ENCODE results near the gene IL22RA1.

Gene IL22RA1

GRCh38 chr1:24098943-24099638, 43.8 kb downstream of the IL22RA1 start:
- H2BK120ac ChIP-seq (ENCODE audit: low read depth, low read length): no peak overlapping the region
- no peak for DNase-seq (ENCODE audit: low spot score)
- no peak overlapping the region for H3K4ac ChIP-seq (ENCODE audit: low read length)
- H3K27ac ChIP-seq (replicated peaks; ENCODE audit: low read length): no peak overlapping the region
- H2BK15ac ChIP-seq (ENCODE audit: low read length): no peak overlapping the region
- H3K23ac ChIP-seq (ENCODE audit: low read depth, low read length, poor library complexity): no peak overlapping the region
- H2AK5ac ChIP-seq (ENCODE audit: low read depth, low read length): no peak overlapping the region
- no CpG with 5 or more reads among the region's 12 CpGs for WGBS, 2 donors (ENCODE audit: extremely low coverage in 2 of 2, insufficient read length in 2 of 2, insufficient replicate concordance in 1 of 2)
- no peaks in the 10 kb centered on the region for H3K79me1 ChIP-seq (ENCODE audit: low read depth, low read length)
- H2BK5ac ChIP-seq (ENCODE audit: low read length): no peak overlapping the region
- H3K27me3 ChIP-seq (ENCODE audit: control insufficient read depth in 3 of 3, insufficient read depth in 3 of 3, low read depth in 1 of 3, low read length in 3 of 3): no peaks in the 10 kb centered on the region
- H3K18ac ChIP-seq (ENCODE audit: low read length): peak overlapping the region; percentile 8
- H3K36me3 ChIP-seq (replicated peaks in 1 of 2; ENCODE audit: control insufficient read depth in 2 of 2, insufficient read depth in 2 of 2, low read length in 2 of 2): no peaks in the 10 kb centered on the region
- no peak overlapping the region for H2BK12ac ChIP-seq (ENCODE audit: low read length)
- no peak overlapping the region for H4K8ac ChIP-seq (ENCODE audit: low read depth, low read length)
- no peaks in the 10 kb centered on the region for H3K4me1 ChIP-seq (ENCODE audit: control insufficient read depth in 2 of 2, insufficient read depth in 1 of 2, low read depth in 1 of 2, low read length in 2 of 2)
- no peak overlapping the region for H2AFZ ChIP-seq (ENCODE audit: low read length)
- no peak overlapping the region for H3K9ac ChIP-seq (ENCODE audit: low read depth, low read length, poor library complexity)
- no peak overlapping the region for H3K14ac ChIP-seq (ENCODE audit: low read length)
- no peaks in the 10 kb centered on the region for H3K9me3 ChIP-seq (replicated peaks in 1 of 2; ENCODE audit: control insufficient read depth in 2 of 2, insufficient read depth in 1 of 2, low read depth in 1 of 2, low read length in 2 of 2)
- no peak overlapping the region for H4K91ac ChIP-seq (ENCODE audit: low read depth, low read length, poor library complexity)
- no peak overlapping the region for H3K4me2 ChIP-seq (ENCODE audit: insufficient read depth, low read length, poor library complexity, severe bottlenecking)
- no peak overlapping the region for H3K4me3 ChIP-seq (ENCODE audit: low read length in 2 of 2)

- Histone ChIP-seq H4K8ac (ENCODE audit: low read depth, low read length) (no peak overlapping the region), H4K91ac (ENCODE audit: low read depth, low read length, poor library complexity) (no peak overlapping the region), H3K18ac (ENCODE audit: low read length) (no peak overlapping the region), H3K14ac (ENCODE audit: low read length) (no peak overlapping the region), H3K36me3 (replicated peaks in 1 of 2; ENCODE audit: control insufficient read depth in 2 of 2, insufficient read depth in 2 of 2, low read length in 2 of 2) (no peaks in the 10 kb centered on the region), H2BK120ac (ENCODE audit: low read depth, low read length) (no peak overlapping the region), H2BK15ac (ENCODE audit: low read length) (no peak overlapping the region), H3K9ac (ENCODE audit: low read depth, low read length, poor library complexity) (no peak overlapping the region), H3K4me2 (ENCODE audit: insufficient read depth, low read length, poor library complexity, severe bottlenecking) (no peak overlapping the region), H2AFZ (ENCODE audit: low read length) (no peak overlapping the region), H3K27ac (replicated peaks; ENCODE audit: low read length) (no peak overlapping the region), H3K79me1 (ENCODE audit: low read depth, low read length) (no peaks in the 10 kb centered on the region), H3K4me1 (ENCODE audit: control insufficient read depth in 2 of 2, insufficient read depth in 1 of 2, low read depth in 1 of 2, low read length in 2 of 2) (peaks cover 0 to 4% of the 10 kb centered on the region in 2 donors), H3K9me3 (replicated peaks in 1 of 2; ENCODE audit: control insufficient read depth in 2 of 2, insufficient read depth in 1 of 2, low read depth in 1 of 2, low read length in 2 of 2) (no peaks in the 10 kb centered on the region), H2BK12ac (ENCODE audit: low read length) (no peak overlapping the region), H3K23ac (ENCODE audit: low read depth, low read length, poor library complexity) (no peak overlapping the region), H3K4ac (ENCODE audit: low read length) (no peak overlapping the region), H3K27me3 (ENCODE audit: control insufficient read depth in 3 of 3, insufficient read depth in 3 of 3, low read depth in 1 of 3, low read length in 3 of 3) (no peaks in the 10 kb centered on the region), H2BK5ac (ENCODE audit: low read length) (no peak overlapping the region), H3K4me3 (ENCODE audit: low read length in 2 of 2) (no peak overlapping the region), H2AK5ac (ENCODE audit: low read depth, low read length) (no peak overlapping the region)
- DNase-seq (ENCODE audit: low spot score): no peak
- no CpG with 5 or more reads among the region's 5 CpGs for whole genome bisulfite sequencing, 2 donors (ENCODE audit: extremely low coverage in 2 of 2, insufficient read length in 2 of 2, insufficient replicate concordance in 1 of 2)
Observed at GRCh38 chr1:24098102-24098501, 44.8 kb downstream of the IL22RA1 start.

DNA sequence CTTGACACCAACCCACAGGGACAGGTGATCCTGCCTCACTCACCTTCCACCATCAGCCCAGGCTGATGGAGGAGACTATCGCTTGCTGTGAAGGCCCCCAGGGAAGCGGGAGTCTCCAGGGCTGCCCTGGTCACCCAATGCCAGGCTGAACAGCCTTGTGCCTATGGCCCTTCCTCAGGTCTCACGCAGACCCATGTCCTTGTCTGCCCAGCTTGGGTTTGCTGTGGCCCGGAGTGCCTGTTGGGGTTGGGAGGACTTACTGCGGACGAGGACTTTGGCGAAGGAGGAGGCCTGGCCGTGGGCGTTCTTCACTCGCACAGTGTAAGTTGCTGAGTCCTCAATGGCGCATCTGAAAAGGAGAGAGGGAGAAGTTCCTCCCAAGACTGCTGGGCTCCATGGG, 45.3 kb downstream of the IL22RA1 start:
- Histone ChIP-seq H2AK5ac (ENCODE audit: low read depth, low read length) (peak overlapping the region; percentile 22), H4K91ac (ENCODE audit: low read depth, low read length, poor library complexity) (no peak overlapping the region), H3K14ac (ENCODE audit: low read length) (peak overlapping the region; percentile 50), H2BK12ac (ENCODE audit: low read length) (no peak overlapping the region), H3K79me1 (ENCODE audit: low read depth, low read length) (no peaks in the 10 kb centered on the region), H2BK5ac (ENCODE audit: low read length) (peak overlapping the region; percentile 40), H3K27ac (replicated peaks; ENCODE audit: low read length) (no peak overlapping the region), H3K4me1 (ENCODE audit: control insufficient read depth in 2 of 2, insufficient read depth in 1 of 2, low read depth in 1 of 2, low read length in 2 of 2) (peaks cover 0 to 4% of the 10 kb centered on the region in 2 donors), H3K36me3 (replicated peaks in 1 of 2; ENCODE audit: control insufficient read depth in 2 of 2, insufficient read depth in 2 of 2, low read length in 2 of 2) (no peaks in the 10 kb centered on the region), H3K23ac (ENCODE audit: low read depth, low read length, poor library complexity) (no peak overlapping the region), H3K9me3 (replicated peaks in 1 of 2; ENCODE audit: control insufficient read depth in 2 of 2, insufficient read depth in 1 of 2, low read depth in 1 of 2, low read length in 2 of 2) (no peaks in the 10 kb centered on the region), H3K9ac (ENCODE audit: low read depth, low read length, poor library complexity) (no peak overlapping the region), H2AFZ (ENCODE audit: low read length) (no peak overlapping the region), H4K8ac (ENCODE audit: low read depth, low read length) (no peak overlapping the region), H2BK15ac (ENCODE audit: low read length) (peak overlapping the region; percentile 16), H2BK120ac (ENCODE audit: low read depth, low read length) (no peak overlapping the region), H3K4me2 (ENCODE audit: insufficient read depth, low read length, poor library complexity, severe bottlenecking) (no peak overlapping the region), H3K27me3 (ENCODE audit: control insufficient read depth in 3 of 3, insufficient read depth in 3 of 3, low read depth in 1 of 3, low read length in 3 of 3) (no peaks in the 10 kb centered on the region), H3K18ac (ENCODE audit: low read length) (peak overlapping the region; percentile 36), H3K4me3 (ENCODE audit: low read length in 2 of 2) (no peak overlapping the region), H3K4ac (ENCODE audit: low read length) (no peak overlapping the region)
- DNase-seq (ENCODE audit: low spot score): no peak
- no CpG with 5 or more reads among the region's 11 CpGs for WGBS, 2 donors (ENCODE audit: extremely low coverage in 2 of 2, insufficient read length in 2 of 2, insufficient replicate concordance in 1 of 2)

GRCh38 chr1:24096739-24097103, 46.2 kb downstream of the IL22RA1 start:
- H3K14ac ChIP-seq (ENCODE audit: low read length): no peak overlapping the region
- H2BK120ac ChIP-seq (ENCODE audit: low read depth, low read length): peak overlapping the region; percentile 18
- no peak overlapping the region for H3K27ac ChIP-seq (replicated peaks; ENCODE audit: low read length)
- no peak overlapping the region for H3K4ac ChIP-seq (ENCODE audit: low read length)
- no peak overlapping the region for H4K91ac ChIP-seq (ENCODE audit: low read depth, low read length, poor library complexity)
- H3K36me3 ChIP-seq (replicated peaks in 1 of 2; ENCODE audit: control insufficient read depth in 2 of 2, insufficient read depth in 2 of 2, low read length in 2 of 2): no peaks in the 10 kb centered on the region
- no peak overlapping the region for H2BK15ac ChIP-seq (ENCODE audit: low read length)
- H3K9ac ChIP-seq (ENCODE audit: low read depth, low read length, poor library complexity): no peak overlapping the region
- H3K23ac ChIP-seq (ENCODE audit: low read depth, low read length, poor library complexity): no peak overlapping the region
- H3K4me2 ChIP-seq (ENCODE audit: insufficient read depth, low read length, poor library complexity, severe bottlenecking): no peak overlapping the region
- no peak overlapping the region for H4K8ac ChIP-seq (ENCODE audit: low read depth, low read length)
- H3K79me1 ChIP-seq (ENCODE audit: low read depth, low read length): no peaks in the 10 kb centered on the region
- no peak overlapping the region for H2BK5ac ChIP-seq (ENCODE audit: low read length)
- no peak overlapping the region for H2BK12ac ChIP-seq (ENCODE audit: low read length)
- H3K9me3 ChIP-seq (replicated peaks in 1 of 2; ENCODE audit: control insufficient read depth in 2 of 2, insufficient read depth in 1 of 2, low read depth in 1 of 2, low read length in 2 of 2): no peaks in the 10 kb centered on the region
- peak overlapping the region; percentile 60 for H2AK5ac ChIP-seq (ENCODE audit: low read depth, low read length)
- no CpG with 5 or more reads among the region's 5 CpGs for WGBS, 2 donors (ENCODE audit: extremely low coverage in 2 of 2, insufficient read length in 2 of 2, insufficient replicate concordance in 1 of 2)
- DNase-seq (ENCODE audit: low spot score): no peak
- H3K4me1 ChIP-seq (ENCODE audit: control insufficient read depth in 2 of 2, insufficient read depth in 1 of 2, low read depth in 1 of 2, low read length in 2 of 2): peaks cover 0 to 4% of the 10 kb centered on the region in 2 donors
- no peaks in the 10 kb centered on the region for H3K27me3 ChIP-seq (ENCODE audit: control insufficient read depth in 3 of 3, insufficient read depth in 3 of 3, low read depth in 1 of 3, low read length in 3 of 3)
- no peak overlapping the region for H3K4me3 ChIP-seq (ENCODE audit: low read length in 2 of 2)
- H2AFZ ChIP-seq (ENCODE audit: low read length): no peak overlapping the region
- H3K18ac ChIP-seq (ENCODE audit: low read length): no peak overlapping the region

Data from neuronal stem cell (in vitro differentiated cells).